ENCODE results near the gene GPR39.

Gene GPR39

DNA sequence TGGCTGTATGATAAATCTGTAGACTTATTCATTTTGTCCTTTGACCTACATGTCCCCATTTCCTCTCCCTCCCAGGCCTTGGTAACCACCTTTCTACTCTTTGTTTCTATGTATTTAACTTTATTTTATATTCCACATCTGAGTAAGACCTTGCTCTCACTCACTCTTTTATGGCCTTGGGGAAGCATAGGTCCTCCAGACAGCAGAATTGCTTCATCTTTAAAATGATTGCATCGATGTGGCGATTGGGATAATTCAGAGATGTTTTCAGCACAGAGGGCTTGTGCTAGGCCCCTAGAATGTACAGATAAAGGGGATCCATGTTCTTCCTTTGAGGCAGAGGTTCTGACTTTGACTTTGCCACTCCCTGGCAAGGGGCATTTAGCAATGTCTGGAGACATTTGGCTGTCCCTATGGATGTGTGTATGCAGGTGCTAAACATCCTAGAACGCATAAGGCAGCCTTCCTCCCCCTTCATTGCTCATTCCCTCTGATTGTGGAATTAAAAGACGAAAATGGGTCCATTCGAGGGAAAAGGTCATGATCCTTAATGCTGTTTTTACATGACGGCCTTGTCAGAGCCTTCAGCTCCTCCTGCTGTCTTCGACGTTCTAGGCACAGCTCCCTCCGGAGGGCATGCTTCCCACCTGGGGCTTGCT, 1.2 kb upstream of the GPR39 start:
- no peak for DNase-seq

GRCh38 chr2:132415915-132416722, 486 bp upstream of the GPR39 start:
- DNase-seq = peak; percentile 12

DNA sequence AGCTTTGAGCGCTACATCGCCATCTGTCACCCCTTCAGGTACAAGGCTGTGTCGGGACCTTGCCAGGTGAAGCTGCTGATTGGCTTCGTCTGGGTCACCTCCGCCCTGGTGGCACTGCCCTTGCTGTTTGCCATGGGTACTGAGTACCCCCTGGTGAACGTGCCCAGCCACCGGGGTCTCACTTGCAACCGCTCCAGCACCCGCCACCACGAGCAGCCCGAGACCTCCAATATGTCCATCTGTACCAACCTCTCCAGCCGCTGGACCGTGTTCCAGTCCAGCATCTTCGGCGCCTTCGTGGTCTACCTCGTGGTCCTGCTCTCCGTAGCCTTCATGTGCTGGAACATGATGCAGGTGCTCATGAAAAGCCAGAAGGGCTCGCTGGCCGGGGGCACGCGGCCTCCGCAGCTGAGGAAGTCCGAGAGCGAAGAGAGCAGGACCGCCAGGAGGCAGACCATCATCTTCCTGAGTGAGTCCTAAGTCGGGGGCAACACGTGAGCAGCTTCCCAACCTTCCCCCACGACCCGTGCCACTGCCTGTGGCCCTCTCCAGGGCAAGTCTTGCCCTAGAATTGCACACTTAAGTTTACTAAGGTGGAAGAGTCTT, 928 bp downstream of the GPR39 start:
- no peak for DNase-seq

DNA sequence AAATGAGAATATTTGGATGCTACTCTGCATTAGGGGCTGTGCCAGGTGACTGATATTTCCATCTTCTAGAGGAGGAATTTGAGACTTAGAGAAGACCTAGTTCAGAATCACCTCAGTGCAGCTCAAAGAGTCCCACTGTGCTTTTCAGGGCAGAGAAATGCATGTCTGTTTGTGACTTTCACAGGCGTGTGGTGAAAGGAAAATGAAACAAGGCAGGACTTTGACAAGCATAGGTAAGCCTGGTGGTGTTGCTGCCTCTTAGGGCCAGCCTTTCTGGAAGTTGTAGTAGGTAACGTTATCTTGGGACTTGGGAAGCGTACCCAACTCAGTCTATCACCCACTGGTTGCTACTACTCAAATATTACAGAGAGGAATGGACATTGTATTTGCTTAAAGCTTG, 2.6 kb downstream of the GPR39 start:
- DNase-seq = no peak

- DNase-seq = no peak
These were observed 3.3 kb downstream of the GPR39 start for GRCh38 chr2:132419941-132420340.

DNA sequence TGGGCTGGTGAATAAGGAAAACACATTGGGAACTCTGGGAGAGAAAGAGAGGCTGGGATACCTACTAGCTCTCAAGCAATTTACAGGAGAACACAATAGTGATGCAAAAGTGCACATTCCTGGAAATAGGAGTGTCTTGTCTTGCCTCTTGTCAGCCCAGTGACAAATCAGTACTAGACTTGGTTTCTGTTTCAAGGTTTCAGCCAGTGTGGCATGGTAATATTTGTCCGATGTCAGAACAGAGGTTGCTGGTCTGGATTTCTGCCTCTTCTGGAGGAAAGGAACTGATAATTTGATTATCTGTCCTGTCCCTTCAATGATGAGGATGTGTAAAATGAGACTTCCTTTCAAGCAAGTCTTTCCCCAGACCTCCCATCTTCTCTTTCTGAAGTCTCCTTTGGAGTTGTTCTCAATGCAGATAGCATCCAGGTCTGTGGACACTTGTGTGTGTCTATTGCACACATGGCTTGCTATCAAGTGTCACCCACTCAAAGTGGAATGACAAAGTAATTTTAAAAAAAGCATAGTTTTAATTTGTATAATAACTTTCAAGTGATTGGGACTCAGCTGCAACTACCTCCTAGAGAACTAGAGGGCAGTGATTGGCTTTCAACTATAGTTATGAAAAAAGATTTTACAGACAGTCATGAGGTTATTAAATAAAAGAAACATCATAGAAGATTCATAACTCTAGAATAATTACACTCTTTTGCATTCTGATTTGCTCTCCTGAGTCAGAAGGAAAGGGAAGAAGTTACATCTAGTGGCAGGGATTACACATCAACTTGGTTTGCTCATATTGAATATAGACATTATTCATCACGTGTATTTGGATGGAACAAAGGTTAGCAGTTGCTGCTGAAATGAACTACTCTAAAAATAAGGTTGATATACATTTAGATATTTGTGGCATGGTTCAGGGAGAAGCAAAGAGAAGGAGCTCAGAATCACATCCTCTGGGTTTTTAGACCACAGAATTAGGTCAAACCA, 4.5 kb downstream of the GPR39 start:
- DNase-seq = no peak

DNA sequence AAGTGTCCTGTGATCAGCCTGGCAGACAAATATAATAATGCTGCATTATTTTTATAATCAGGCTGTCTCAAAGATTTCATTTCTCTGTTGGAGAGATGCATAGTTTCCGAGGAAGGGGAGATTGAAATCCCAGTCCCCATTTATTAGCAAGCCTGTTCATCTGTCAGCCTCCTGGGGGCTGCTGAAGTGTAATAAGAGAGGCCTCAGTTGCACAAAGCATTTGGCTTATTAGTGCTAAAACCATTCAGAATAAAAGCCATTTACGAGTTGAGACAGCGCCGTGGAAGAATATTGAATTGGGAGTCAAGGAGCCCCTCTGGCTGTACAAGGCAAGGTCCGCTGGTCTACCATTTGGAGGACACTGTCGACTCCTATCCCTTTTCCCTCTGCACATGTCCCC, 6.1 kb downstream of the GPR39 start:
- DNase-seq = no peak

GRCh38 chr2:132424526-132425121, 8.0 kb downstream of the GPR39 start:
- DNase-seq = no peak

DNA sequence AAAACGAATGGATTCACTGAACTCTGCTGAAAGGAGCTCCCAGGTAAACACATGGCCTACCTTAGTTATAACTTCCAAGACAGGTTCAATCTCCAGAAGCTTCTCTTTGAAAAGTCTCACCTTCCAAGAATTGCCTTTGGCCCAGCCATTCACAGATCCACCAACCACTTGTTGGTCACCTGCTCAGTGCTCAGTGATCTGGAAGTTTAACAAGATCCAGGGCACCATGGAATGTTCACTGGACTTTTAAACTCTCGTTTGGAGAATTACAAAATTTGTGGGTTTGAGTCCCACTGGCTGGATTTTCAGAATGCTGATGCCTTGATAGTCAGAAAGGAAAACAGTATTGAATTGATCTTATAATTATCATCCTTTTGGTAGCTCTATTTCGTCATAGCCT, 9.4 kb downstream of the GPR39 start:
- no peak for DNase-seq

- no peak for DNase-seq
These were observed 10.1 kb downstream of the GPR39 start for GRCh38 chr2:132426656-132427055.

DNA sequence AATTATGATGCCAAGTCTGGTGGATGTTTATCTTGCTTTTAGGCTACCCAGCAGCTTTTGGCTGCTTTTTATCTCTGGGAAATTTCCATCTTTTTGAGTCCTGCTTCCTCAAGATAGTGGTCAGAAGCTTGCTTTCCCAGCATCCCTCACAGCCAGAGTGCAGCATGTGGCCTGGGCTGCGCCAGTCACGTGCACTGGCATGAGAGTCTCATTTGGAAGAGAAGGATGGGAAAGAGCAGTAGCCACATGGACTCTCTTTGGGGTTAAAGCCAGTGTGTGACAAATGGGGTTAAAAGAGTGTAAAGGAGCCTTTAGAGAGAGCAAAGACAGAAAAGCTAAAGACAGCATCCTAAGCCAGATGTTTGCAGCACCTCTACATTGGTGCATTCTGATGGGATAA, 12.7 kb downstream of the GPR39 start:
- DNase-seq = no peak

DNA sequence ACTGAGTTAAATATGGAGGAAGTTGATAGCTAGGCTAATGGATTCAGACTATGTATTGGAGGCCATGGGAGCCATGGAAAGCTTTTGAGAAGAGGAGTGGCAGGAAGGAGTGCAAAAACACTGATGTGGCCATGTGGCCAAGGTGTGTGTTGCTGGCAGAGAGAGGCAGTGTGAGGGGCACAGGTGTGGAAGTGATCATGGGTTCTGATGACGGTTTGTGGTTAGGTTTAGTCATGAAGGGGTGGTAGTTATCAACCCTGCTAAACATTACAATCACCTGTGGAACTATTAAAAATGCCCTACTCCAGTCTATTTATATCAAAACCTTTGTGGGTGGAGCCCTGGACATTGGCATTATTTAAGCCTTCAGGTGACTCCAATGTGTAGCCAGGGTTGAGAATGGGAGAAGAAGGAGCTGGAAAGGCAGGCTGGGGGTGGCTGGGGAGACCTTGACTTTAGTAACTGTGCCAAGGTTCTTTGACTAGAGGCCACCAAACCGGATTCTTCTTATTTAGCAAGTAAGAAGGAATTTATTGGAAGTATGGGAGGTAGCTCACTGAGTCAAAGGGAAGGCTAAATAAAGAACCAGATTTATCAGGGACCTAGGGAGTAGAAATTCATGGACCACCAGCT, 13.5 kb downstream of the GPR39 start:
- DNase-seq = no peak

DNA sequence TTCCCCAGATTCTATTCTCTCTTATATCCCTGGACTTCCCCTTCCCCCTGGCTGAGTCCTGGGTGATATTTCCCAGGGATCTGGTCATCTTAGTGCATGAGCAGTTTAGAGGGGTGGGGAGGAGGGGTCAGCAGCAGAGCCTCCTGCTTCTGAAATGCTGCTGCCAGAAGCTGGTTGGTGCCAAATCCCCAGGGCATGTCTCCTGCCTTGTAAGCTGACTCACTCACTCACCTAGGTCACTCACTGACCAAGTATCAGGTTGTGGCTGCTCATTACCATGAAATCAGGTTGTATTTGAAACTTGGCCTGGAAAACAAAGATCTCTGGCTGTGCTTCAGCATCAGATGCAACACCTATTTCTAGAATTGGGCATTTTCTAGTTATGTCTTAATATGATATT, 14.3 kb downstream of the GPR39 start:
- DNase-seq = no peak

- DNase-seq = no peak
These were observed 21.5 kb downstream of the GPR39 start for GRCh38 chr2:132437852-132438669.

DNA sequence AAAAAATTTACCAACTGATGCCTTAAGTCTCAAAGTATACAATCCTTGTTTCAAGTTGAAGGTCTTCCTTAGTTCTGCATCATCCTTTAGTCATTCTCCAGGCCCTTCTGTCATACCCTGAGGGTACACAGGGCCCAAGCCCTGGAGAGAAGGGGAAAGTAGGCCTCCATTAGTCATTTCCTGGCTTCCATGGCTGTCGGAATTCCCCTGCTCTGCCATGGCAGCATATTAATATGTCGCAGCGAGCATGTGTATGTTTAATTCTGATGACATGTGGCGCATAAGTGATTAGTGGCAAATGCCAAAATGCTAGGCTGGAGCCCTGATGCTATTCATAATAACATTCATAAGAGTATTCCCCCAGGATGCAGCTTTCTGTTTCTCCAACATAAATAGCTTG, 22.1 kb downstream of the GPR39 start:
- DNase-seq = no peak

DNA sequence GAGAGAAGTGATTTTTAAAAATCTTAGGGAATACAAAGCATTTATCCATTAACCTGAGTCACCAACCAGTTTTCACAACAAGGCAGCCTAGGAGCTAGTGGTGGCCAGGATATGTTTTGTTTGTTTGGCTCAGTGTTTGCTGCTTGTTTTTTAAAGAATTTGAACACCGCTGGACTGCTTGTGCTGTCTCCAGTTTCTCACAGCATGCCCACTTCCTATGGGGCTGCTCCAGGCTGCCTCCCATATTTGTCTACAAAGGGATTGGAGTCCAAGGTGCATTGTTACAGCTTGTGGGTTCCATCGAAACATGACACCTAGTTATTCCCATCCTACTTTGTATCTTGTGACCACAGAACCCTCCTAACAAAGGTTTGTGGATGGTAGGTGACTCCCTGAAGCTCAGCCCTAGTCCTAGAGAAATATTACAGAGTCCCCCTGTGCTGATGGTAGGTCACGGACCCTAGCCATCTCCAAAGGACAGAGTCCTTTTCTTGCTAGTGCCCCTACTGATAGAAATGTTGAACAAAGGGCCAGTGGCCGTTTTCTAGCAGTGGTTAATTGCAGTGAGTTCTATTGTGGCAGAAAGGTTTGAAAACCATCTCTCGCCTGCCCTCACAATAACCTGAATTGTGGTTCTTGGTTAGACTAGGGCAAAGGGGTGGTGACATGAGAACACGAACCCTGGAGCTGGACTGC, 23.2 kb downstream of the GPR39 start:
- DNase-seq = no peak

GRCh38 chr2:132441051-132441450, 24.4 kb downstream of the GPR39 start:
- no peak for DNase-seq

GRCh38 chr2:132442278-132442677, 25.7 kb downstream of the GPR39 start:
- no peak for DNase-seq

DNA sequence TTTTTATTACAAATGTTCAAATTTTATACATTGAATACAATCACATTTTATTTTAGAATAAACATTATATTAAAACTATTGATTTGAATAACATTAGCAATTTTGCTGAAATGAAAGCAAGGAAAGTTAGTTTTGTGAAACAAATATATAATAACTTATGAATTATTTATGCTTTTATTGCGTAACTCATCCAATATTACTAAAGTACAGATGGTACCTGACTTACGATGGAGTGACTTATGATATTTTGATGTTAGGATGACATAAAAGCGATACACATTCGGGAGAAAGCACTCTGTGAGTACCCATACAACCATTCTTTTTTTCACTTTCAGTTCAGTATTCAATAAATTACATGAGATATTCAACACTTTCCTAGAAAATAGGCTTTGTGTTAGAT, 26.5 kb downstream of the GPR39 start:
- DNase-seq = no peak

DNA sequence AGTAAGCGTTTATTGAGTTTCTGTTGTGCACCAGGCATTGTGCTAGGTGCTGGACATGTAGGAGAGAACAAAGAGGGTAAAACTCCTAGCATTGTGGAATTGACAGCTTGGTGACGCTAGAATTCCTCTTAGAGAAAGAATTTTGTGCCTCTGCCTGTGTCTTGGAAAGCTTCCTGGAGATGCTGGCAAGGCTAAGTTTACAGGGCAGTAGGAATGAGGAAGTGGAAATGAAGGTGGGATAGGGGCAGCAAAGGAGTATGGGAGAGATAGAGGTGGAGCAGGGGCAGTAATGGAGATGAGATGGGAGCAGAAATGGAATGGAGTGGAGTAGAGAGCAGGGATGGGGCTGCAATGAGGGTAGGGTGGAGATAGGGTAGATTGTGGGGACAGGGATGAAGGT, 29.8 kb downstream of the GPR39 start:
- no peak for DNase-seq

DNA sequence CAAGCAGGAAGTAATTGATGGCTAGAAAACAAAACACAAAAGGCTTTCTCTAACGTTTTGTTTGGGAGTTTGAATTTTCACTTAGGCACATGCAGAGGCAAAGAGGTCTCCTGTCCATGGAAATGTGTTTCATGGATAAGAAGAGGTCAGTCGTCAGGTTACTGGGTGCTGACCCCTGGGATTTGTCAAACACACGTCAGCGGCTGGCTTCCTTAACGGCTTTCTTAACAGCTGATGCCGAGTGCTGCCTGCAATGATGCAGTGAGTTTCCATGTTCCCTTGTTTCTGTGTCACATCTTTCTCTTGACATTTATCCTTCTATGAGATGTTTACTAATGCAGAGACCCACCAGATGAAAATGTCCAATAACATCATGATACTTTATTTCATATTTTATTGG, 31.7 kb downstream of the GPR39 start:
- no peak for DNase-seq
